Sigmoid colon (tissue), 3 donors: ENCODE results near the gene CDK13.

Experiments
- POLR2A ChIP-seq, 2 donors: fragments of 450-650 bp; IDR thresholded peaks; one replicate each; pipeline ENCODE4 v1.6.1; 2016; ENCODE audit warnings: antibody characterized with exemption in 2 of 2, mild to moderate bottlenecking in 2 of 2, moderate library complexity in 2 of 2
- TF ChIP-seq, protein P1 (sequence below), 4 experiments: fragments of 450-650 bp in 3 of 4; fragments of 200-600 bp in 1 of 4; IDR thresholded peaks; one replicate each; pipeline ENCODE4 v1.5.1; 2016 to 2019; ENCODE audit warnings: antibody characterized with exemption in 4 of 4, mild to moderate bottlenecking in 3 of 4, moderate library complexity in 2 of 4

DNA sequence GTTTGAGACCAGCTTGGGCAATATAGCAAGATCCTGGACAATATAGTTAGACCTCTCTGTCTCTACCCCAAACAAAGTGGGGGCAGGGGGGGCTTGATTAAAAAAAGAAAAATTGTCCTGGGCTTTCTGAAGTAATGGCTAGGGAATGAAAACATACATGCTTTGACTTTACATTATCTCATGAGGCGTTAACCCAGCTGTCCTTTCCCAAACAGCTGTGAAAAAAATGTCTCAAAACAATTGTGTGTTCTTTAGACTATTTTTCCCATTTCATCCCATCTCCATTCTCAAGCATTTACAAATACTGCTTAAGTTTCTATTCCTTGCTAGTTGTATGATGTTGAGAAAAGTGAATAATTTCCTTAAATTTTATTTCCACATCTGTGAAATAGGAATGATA, 27.0 kb upstream of the CDK13 start:
- TF ChIP-seq, protein P1, sequence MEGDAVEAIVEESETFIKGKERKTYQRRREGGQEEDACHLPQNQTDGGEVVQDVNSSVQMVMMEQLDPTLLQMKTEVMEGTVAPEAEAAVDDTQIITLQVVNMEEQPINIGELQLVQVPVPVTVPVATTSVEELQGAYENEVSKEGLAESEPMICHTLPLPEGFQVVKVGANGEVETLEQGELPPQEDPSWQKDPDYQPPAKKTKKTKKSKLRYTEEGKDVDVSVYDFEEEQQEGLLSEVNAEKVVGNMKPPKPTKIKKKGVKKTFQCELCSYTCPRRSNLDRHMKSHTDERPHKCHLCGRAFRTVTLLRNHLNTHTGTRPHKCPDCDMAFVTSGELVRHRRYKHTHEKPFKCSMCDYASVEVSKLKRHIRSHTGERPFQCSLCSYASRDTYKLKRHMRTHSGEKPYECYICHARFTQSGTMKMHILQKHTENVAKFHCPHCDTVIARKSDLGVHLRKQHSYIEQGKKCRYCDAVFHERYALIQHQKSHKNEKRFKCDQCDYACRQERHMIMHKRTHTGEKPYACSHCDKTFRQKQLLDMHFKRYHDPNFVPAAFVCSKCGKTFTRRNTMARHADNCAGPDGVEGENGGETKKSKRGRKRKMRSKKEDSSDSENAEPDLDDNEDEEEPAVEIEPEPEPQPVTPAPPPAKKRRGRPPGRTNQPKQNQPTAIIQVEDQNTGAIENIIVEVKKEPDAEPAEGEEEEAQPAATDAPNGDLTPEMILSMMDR (IDR thresholded peaks at IDR 0.05): no peak
- TF ChIP-seq POLR2A (IDR thresholded peaks at IDR 0.05): no peak
